SK-N-SH treated with all-trans-retinoic acid at 6 μM for 48 hours (cell line): ENCODE data around the gene PGAP1.

Source experiments
- ARNTL ChIP-seq: fragments of 450-650 bp; formaldehyde crosslinking; IDR thresholded peaks from 2 replicates; pipeline ENCODE4 v1.5.0; 2020; ENCODE audit warnings: low read depth, mild to moderate bottlenecking, moderate library complexity, borderline replicate concordance
- CSRNP3 ChIP-seq: fragments of 250-450 bp; sonication (Bioruptor Pico); IDR thresholded peaks from 2 replicates; pipeline ENCODE4 v1.5.1; 2021; ENCODE audit warnings: mild to moderate bottlenecking, moderate library complexity
- OSR1 ChIP-seq: fragments of 250-450 bp; sonication (Bioruptor Pico); IDR thresholded peaks from 2 replicates; pipeline ENCODE4 v1.8.0; 2022; ENCODE audit warnings: moderate library complexity, mild to moderate bottlenecking, inconsistent platforms
- PPARA ChIP-seq: fragments of 250-450 bp; sonication (Bioruptor Pico); IDR thresholded peaks from 2 replicates; pipeline ENCODE4 v1.5.0; 2020; ENCODE audit warnings: mild to moderate bottlenecking, borderline replicate concordance
- RARB ChIP-seq: fragments of 250-450 bp; sonication (Bioruptor Pico); IDR thresholded peaks from 2 replicates; pipeline ENCODE4 v1.8.0; 2021; ENCODE audit warnings: mild to moderate bottlenecking, moderate library complexity
- ZC3H10 ChIP-seq: fragments of 250-450 bp; sonication (Bioruptor Pico); IDR thresholded peaks from 2 replicates; pipeline ENCODE4 v1.5.1; 2021; ENCODE audit warnings: mild to moderate bottlenecking, moderate library complexity
- ZFP30 ChIP-seq: fragments of 450-650 bp; formaldehyde crosslinking; IDR thresholded peaks from 2 replicates; pipeline ENCODE4 v1.5.0; 2022; ENCODE audit warnings: mild to moderate bottlenecking, moderate library complexity

GRCh38 chr2:196951973-196952372, 25.5 kb upstream of the PGAP1 start:
- no peak for TF ChIP-seq ZC3H10 (CRISPR knock-in tag)
- TF ChIP-seq ZFP30 (CRISPR knock-in tag): no peak
- no peak for TF ChIP-seq RARB (CRISPR knock-in tag)
- no peak for TF ChIP-seq OSR1 (CRISPR knock-in tag)
- no peak for TF ChIP-seq ARNTL (CRISPR knock-in tag)
- no peak for TF ChIP-seq PPARA (CRISPR knock-in tag)
- TF ChIP-seq CSRNP3 (CRISPR knock-in tag): no peak
